Osteoblast (primary cell): ENCODE data around the gene YTHDF1. TPM values are rescaled to one million over a fixed set of nuclear protein-coding genes. Genes with fewer than 3 reads are reported as not detected.

Source experiments
- DNase-seq: peaks from one replicate; pipeline ENCODE4 v3.0.0; 2011; ENCODE audit warnings: low spot score, mixed read lengths; ENCODE audit not compliant: insufficient read length; ENCODE audit errors: missing footprints
- H2AFZ ChIP-seq: 2 replicates; pipeline ENCODE4 v1.6.0; 2011; ENCODE audit warnings: mild to moderate bottlenecking, low read length
- H3K27ac ChIP-seq: 2 replicates; pipeline ENCODE4 v1.5.1; 2011; ENCODE audit warnings: mild to moderate bottlenecking, low read depth, low read length, moderate library complexity
- H3K27me3 ChIP-seq: 2 replicates; pipeline ENCODE4 v1.6.0; 2012; ENCODE audit warnings: mild to moderate bottlenecking, control low read depth, inconsistent platforms, low read length, moderate library complexity; ENCODE audit not compliant: insufficient read depth
- H3K36me3 ChIP-seq: 2 replicates; pipeline ENCODE4 v1.5.1; 2011; ENCODE audit warnings: mild to moderate bottlenecking, low read length, control low read depth, moderate library complexity; ENCODE audit not compliant: insufficient read depth
- H3K4me1 ChIP-seq: 2 replicates; pipeline ENCODE4 v1.5.1; 2011; ENCODE audit warnings: mild to moderate bottlenecking, low read length, control low read depth, moderate library complexity; ENCODE audit not compliant: insufficient read depth
- H3K4me2 ChIP-seq: 2 replicates; pipeline ENCODE4 v1.6.0; 2011; ENCODE audit warnings: mild to moderate bottlenecking, low read length; ENCODE audit not compliant: insufficient read depth
- H3K4me3 ChIP-seq: fragments of 200-600 bp; sonication (generic); 3 replicates; pipeline ENCODE4 v1.5.1; 2012; ENCODE audit warnings: mild to moderate bottlenecking, low read length, inconsistent platforms; ENCODE audit not compliant: insufficient read depth
- H3K79me2 ChIP-seq: 2 replicates; pipeline ENCODE4 v1.6.0; 2012; ENCODE audit warnings: mild to moderate bottlenecking, low read length, control low read depth, inconsistent platforms; ENCODE audit not compliant: insufficient read depth
- H3K9me3 ChIP-seq: 2 replicates; pipeline ENCODE4 v1.5.1; 2011; ENCODE audit warnings: low read depth, low read length, control low read depth
- H4K20me1 ChIP-seq: 2 replicates; pipeline ENCODE4 v1.6.0; 2012; ENCODE audit warnings: mild to moderate bottlenecking, low read length, control low read depth; ENCODE audit not compliant: insufficient read depth
- CTCF ChIP-seq: IDR thresholded peaks from 2 replicates; pipeline ENCODE4 v1.5.1; 2011; ENCODE audit warnings: mild to moderate bottlenecking, low read depth, low read length, moderate library complexity; ENCODE audit errors: extremely low read depth
- total RNA-seq: library from RNA; depleted of rRNA; stranded (reverse); fragments of >200 nt; gene quantifications from 2 replicates; pipeline ENCODE4 v1.2.3, GENCODE V29; 2012

YTHDF1 gene
- total RNA-seq, 1 donor: 23.9 TPM

DNA sequence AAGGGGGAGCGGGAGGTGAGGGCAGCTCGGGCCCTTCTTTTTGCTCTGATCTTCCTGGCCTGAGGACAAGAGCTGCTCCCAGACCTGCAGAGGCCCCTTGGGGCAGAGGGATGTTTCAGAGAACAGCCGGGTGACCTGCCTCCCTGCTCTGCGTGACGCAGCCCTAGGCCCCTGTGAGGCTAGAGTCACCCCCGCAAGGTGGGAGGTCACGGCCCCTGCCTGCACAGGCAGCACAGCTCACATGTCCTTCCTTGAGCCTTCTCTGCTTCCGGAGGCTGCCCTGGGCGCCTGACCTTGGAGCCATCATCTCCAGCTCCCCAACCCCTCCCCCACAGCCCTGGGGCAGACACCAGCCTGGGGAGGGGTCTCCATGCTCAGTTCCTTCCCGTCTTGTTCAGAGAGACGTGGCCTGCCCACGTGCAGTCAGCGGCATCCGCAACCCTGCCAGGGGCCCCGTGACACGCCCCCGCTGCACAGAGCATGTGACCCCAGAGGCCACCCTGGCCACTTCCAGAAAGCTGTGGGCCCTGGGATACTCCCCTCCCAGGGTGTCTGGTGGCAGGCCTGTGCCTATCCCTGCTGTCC, 19.6 kb upstream of the YTHDF1 start, which contains the start of gene BIRC7:
Gene BIRC7 (plus strand): TSS at position 507 of the 585 bp plus-strand sequence. CDS start 192 bp downstream, outside the sequence.
- no peak for TF ChIP-seq CTCF
- Histone ChIP-seq H3K4me3 (no peak within 1 kb of the TSS), H3K9me3 (no peaks in the 10 kb centered on the region), H3K79me2 (no peaks in the 10 kb centered on the region), H3K4me2 (no peak within 1 kb of the TSS), H3K4me1 (peaks cover 28% of the 10 kb centered on the region), H4K20me1 (no peaks in the 10 kb centered on the region), H3K27me3 (no peaks in the 10 kb centered on the region), H2AFZ (no peak within 1 kb of the TSS), H3K36me3 (no peaks in the 10 kb centered on the region), H3K27ac (no peak within 1 kb of the TSS)
- peak; percentile 83 for DNase-seq

GRCh38 chr20:63234693-63235398, 18.9 kb upstream of the YTHDF1 start:
- H3K4me2 ChIP-seq: no peak overlapping the region
- DNase-seq: peak; percentile 85
- no peak overlapping the region for H3K4me3 ChIP-seq
- H3K36me3 ChIP-seq: no peaks in the 10 kb centered on the region
- no peaks in the 10 kb centered on the region for H3K27me3 ChIP-seq
- no peaks in the 10 kb centered on the region for H4K20me1 ChIP-seq
- no peaks in the 10 kb centered on the region for H3K79me2 ChIP-seq
- H3K27ac ChIP-seq: no peak overlapping the region
- no peak overlapping the region for H2AFZ ChIP-seq
- no peaks in the 10 kb centered on the region for H3K9me3 ChIP-seq
- H3K4me1 ChIP-seq: peaks cover 29% of the 10 kb centered on the region
- peak; percentile 33 for TF ChIP-seq CTCF

- no peak overlapping the region for H3K4me3 ChIP-seq
- H4K20me1 ChIP-seq: no peaks in the 10 kb centered on the region
- no peaks in the 10 kb centered on the region for H3K36me3 ChIP-seq
- no peak overlapping the region for H3K27ac ChIP-seq
- no peaks in the 10 kb centered on the region for H3K79me2 ChIP-seq
- H3K4me2 ChIP-seq: no peak overlapping the region
- H3K27me3 ChIP-seq: no peaks in the 10 kb centered on the region
- no peak overlapping the region for H2AFZ ChIP-seq
- TF ChIP-seq CTCF: no peak
- peaks cover 29% of the 10 kb centered on the region for H3K4me1 ChIP-seq
- DNase-seq: no peak
- H3K9me3 ChIP-seq: no peaks in the 10 kb centered on the region
Measured at GRCh38 chr20:63233924-63234323, 18.0 kb upstream of the YTHDF1 start.

GRCh38 chr20:63233061-63233344, 17.1 kb upstream of the YTHDF1 start:
- Histone ChIP-seq H3K36me3 (no peaks in the 10 kb centered on the region), H3K4me2 (peak overlapping the region; percentile 53), H3K27ac (peak overlapping the region; percentile 91), H2AFZ (no peak overlapping the region), H3K4me1 (peaks cover 29% of the 10 kb centered on the region), H3K9me3 (no peaks in the 10 kb centered on the region), H4K20me1 (no peaks in the 10 kb centered on the region), H3K27me3 (no peaks in the 10 kb centered on the region), H3K79me2 (no peaks in the 10 kb centered on the region), H3K4me3 (peak overlapping the region; percentile 24)
- no peak for TF ChIP-seq CTCF
- no peak for DNase-seq
